ENCODE data around the gene SSBP3.

GRCh38 chr1:54204199-54204598, 202.0 kb downstream of the SSBP3 start:
- TF ChIP-seq E2F1 (CRISPR knock-in tag; IDR thresholded peaks at IDR 0.05) (no peak), NFYB (CRISPR knock-in tag; conservative IDR thresholded peaks at IDR 0.05; ENCODE audit: low read depth) (no peak), CTCF (IDR thresholded peaks at IDR 0.05) (no peak), ATF6 (CRISPR knock-in tag; IDR thresholded peaks at IDR 0.05) (no peak), MAX (CRISPR knock-in tag; IDR thresholded peaks at IDR 0.05) (no peak), E2F5 (CRISPR knock-in tag; IDR thresholded peaks at IDR 0.05) (no peak), CDX4 (CRISPR knock-in tag; IDR thresholded peaks at IDR 0.05; ENCODE audit: borderline replicate concordance) (no peak), AFF4 (CRISPR knock-in tag; IDR thresholded peaks at IDR 0.05; ENCODE audit: borderline replicate concordance) (no peak), ESRRA (CRISPR knock-in tag; IDR thresholded peaks at IDR 0.05; ENCODE audit: borderline replicate concordance) (no peak), E2F4 (CRISPR knock-in tag; IDR thresholded peaks at IDR 0.05; ENCODE audit: borderline replicate concordance, low read depth) (no peak), STAT6 (CRISPR knock-in tag; conservative IDR thresholded peaks at IDR 0.05; ENCODE audit: low read depth) (no peak)

All from WTC11 (cell line).